EH (cell line): ENCODE results near the gene ALPL.
A peak's percentile ranks its signal among the peaks of the same experiment; 100 is the strongest.
"Not testable (repeated sequence)": the region's sequence is repeated elsewhere in the genome, so short reads cannot be mapped to it uniquely, and the experiment has no call there.

Source experiments
- DNase-seq: peaks from one replicate; pipeline ENCODE4 v3.0.0-alpha.2; 2015; ENCODE audit warnings: low read depth

Gene ALPL

DNA sequence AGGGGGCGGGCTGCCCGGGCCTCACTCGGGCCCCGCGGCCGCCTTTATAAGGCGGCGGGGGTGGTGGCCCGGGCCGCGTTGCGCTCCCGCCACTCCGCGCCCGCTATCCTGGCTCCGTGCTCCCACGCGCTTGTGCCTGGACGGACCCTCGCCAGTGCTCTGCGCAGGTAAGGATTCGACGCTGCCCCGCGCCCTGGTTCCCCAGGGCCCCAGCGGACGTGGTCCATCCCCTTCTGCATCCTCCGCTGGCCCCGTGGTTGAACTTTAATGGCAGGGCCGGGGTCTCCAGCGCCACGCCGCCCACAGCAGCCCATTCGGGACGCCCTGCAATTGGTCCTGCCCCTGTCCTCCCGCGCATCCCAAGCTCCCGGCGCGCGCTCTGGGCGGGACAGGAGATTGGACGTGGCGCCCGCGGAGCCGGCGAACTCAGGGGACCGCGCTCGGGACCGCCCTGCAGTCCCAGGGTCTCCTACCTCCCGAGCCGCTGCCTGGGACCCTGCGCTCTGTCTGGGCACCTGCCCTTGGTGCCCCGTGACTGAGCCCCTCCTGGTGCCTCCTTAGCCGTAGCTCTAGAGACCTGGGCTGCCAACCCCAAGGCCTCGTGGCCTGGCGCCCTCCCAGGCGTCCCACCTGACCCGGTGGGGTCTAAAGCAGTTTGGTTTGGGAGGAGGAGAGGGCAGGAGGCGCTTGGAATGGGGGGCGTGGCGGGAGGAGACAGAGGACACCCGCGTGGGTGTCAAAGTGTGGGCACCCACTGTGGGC is at the start of gene ALPL:
Gene ALPL (plus strand): TSS at position 73 of the 762 bp plus-strand sequence. CDS start 44,659 bp downstream, outside the sequence.
- no peak for DNase-seq

DNA sequence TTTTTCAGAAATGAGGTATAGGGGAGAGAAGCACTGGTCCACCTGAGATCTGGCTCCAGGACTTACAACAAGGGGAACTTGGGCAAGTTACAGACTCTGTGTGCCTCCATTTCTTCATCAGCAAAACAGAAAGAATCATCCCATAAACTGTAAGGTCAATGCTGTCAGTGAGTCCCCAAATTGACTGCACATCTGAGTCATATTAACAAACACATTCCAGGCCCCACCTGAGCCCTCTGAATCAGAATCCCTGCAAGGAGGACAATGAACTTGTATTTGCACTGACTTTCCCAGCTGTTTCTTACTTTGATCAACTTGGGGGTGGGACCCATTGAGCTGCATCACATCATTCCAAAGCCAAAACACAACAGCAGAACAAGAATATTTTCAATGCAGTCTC is 44.1 kb upstream of the ALPL start:
- DNase-seq = not testable (repeated sequence)

DNA sequence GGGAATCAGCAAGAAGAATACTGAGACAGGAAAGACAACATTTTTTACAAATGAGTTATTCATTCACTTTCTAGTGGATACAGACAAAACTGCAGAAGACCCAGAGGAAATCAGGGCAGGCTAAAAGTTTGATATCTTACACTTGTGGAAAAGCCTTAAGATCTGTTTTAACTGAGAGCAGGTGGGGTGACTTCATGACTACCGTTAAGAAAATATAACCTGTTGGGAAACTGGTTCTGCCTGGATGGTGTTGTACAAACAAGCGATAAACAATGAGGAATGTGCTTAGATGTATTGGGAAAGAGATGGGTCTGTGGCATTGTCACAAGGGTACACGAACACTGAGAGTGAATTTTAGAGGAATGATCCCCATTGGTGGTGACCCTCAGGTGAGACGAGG is 41.3 kb upstream of the ALPL start:
- DNase-seq = not testable (repeated sequence)

DNA sequence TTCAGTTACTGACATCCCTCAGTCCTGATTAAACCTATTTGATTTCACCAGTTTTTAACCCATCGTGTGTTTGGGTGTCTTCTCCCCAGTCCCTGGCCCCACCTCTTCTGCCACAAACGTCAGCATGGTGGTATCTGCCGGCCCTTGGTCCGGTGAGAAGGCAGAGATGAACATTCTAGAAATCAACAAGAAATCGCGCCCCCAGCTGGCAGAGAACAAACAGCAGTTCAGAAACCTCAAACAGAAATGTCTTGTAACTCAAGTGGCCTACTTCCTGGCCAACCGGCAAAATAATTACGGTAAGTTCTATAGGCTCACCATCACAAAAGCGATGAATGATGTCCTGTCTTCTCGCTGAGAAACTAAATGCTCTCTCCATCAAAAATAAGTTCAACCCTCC is 40.6 kb upstream of the ALPL start:
- peak; percentile 62 for DNase-seq

DNA sequence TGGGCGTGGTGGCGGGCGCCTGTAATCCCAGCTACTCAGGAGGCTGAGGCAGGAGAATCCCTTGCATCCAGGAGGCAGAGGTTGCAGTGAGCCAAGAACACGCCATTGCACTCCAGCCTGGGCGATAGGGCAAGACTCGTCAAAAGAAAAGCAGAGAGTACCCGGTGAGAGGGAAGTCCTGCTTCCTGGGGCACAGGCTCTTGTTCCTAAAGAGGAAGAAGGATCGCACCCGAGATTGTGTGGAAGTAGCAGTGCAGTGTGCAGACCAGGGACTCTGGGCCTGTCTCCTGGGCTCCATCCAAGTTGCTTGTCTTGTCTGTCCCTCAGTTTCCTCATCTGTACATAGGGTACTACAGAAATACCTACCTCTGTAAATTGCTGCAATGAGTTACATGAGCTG is 39.6 kb upstream of the ALPL start:
- no peak for DNase-seq

DNA sequence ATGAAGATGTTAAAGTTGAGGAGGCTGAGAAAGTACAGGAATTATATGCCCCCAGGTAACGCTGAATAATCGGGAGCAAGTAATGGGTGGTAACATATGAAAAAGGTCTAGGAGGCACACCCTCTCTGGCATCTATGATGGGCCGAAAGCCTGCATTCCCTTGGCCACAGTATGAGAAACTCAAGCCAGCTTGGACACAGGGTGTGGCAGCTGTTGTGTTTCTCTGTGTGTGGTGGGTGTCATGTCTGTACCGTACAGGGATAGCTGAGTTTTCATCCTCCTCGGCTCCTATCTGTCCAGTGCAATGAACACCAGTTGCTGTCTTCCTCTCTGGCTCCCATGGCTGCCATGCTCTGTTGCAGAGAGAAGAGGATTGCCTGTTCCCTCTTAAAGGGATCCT is 36.4 kb upstream of the ALPL start:
- no peak for DNase-seq

DNA sequence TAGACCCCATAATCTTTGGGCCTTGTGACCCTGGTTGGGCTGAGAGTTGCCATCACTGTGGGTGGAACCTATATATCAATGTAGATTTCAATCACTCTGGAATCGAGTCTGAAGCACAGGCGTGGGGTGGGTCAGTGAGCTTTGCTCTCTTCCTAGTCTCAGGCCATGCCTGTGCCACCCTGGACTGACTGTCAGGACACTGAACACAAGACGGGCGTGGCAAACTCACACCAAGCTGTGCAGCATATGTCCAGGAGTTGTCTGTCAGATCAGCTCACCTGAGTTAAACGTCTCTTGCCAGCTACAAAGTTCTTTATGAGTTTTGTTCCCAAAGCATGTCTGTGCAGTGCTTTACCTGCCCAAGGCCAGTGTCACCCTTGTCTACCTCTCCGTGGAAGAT is 30.9 kb upstream of the ALPL start:
- no peak for DNase-seq

DNA sequence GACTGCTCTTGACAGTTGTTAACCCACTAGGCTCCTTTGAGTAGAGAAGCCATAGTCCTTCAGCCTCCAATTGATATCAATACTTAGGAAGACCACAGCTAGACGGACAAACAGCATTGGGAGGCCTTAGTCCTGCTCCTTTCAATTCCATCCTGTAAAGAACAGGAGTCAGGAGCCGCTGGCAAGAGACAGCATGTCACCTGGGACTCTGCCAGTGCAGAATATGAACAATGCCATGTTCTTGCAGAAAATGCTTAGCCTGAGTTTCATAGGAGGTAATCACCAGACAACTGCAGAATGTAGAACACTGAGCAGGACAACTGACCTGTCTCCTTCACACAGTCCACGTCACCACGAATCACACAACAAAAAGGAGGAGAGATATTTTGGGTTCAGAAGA is 25.3 kb upstream of the ALPL start:
- DNase-seq = not testable (repeated sequence)

DNA sequence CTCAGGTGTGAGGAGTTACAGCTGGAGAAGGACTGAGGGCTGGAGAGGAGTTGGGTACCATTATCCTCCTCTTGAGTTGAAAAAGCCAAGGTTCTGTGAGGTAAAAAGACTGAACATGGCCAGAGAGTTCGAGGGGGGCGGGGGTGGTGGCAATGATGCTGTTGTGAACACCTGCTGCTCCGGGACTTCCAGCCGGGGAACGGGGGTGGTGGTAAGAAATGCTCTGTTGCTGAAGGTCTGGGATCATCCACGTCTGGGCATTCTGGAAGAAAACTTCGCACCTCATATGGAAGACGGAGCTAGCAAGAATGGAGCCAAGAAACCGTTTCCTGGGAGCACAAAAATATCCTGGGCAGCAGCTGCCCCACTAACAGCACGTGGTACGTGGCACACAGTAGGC is 20.1 kb upstream of the ALPL start:
- DNase-seq = no peak

DNA sequence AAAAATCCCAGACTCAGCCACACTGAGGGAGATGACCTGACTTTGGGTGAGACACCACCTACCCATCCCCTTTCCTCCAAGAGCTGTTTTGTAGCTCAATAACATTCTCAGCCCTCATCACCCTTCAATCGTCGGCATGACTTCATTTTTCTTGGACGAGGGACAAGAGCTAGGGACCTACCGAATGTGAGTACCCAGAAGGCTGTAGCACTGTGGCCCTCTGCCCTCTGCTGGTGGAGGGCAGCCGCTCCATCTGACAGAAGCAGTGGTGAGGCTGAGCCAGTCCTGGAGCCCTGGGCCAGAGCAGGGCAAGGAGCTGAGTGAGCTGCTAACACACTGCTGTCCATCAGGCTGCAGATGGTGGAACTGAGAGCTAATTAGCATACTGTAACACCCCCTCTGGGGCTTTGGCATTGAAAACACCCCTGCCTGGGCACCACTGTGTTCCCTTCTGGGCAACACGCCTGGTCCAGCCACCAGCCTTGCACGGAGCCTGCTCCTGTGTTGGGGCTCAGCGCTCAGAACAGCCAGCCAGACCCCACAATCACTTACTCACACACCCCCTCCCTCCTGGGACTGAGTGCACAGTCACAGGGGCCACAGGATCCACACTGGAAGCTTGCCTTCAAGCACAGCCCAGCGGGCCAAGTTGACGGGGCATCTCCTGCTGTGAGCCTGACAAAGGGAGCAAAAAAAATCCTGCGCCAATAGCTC is 18.3 kb upstream of the ALPL start:
- DNase-seq = peak; percentile 84

DNA sequence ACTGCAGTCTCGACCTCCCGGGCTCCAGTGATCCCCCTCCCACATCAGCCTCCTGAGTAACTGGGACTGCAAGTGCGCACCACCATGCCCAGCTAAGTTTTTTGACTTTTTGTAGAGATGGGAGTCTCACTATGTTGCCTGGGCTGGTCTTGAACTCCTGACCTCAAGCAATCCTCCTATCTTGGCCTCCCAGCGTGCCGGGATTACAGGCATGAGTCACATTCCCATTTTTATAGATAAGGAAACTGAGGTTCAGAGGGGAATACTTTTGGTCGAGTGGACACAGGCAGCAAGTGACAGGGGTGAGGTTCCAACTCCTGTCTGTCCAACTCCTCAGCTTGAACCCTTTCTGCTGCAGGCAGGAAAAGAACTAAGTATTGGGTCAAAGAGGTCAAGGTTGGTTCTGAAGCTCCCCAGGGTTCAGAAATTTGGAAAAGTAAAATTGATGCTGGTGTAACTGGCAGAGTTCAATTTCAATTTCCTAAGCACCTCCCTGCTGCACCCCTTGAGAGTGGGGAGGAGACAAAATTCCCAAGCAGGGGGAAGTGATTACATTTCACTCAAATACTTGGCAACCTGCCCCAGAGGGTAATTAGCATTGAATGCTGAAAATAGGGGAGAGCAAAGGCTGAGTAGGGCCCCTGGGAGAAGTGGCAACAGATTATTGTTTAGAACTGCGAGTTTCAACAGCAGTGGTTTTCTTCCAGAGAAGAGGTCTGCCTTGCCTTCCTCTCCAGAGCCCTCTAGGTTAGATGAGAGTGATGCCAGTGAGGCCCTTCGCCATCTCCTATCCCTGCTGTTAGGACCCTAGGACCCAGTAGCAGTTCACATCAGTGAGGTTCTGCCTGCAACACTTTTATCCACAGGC is 17.5 kb upstream of the ALPL start:
- peak; percentile 74 for DNase-seq

DNA sequence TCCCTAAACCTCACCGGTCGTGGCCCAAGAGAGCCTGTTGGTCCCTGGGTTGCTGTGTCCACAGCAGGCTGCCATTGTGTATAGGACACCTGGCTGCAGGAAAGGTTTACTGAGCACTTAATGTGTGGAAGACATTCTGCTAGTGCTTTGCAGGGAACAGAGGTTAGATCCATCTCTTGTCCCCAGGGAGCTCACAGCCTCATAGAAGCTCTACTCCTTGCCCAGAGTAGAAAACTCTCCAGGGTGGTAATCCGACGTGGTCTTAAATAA is 16.9 kb upstream of the ALPL start:
- DNase-seq = no peak

DNA sequence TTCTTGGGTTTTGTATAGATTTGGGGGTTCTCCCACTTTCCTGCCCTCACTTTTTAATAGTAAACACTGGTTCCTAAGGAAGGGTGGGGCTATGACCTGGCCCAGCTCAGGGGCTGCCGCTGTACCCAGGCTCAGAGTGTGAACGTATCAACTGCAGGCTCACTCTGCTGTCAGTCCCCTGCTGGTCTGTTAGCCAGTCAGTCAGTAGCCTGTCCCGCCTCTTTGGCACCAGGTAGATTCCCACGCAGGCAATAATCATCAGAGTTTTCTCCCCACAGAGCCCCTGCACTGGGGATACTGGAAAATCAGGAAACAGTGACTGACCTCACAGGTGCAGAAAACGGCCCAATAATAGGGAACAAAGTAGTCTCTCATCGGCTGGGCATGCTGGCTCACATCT is 15.0 kb upstream of the ALPL start:
- DNase-seq = no peak

DNA sequence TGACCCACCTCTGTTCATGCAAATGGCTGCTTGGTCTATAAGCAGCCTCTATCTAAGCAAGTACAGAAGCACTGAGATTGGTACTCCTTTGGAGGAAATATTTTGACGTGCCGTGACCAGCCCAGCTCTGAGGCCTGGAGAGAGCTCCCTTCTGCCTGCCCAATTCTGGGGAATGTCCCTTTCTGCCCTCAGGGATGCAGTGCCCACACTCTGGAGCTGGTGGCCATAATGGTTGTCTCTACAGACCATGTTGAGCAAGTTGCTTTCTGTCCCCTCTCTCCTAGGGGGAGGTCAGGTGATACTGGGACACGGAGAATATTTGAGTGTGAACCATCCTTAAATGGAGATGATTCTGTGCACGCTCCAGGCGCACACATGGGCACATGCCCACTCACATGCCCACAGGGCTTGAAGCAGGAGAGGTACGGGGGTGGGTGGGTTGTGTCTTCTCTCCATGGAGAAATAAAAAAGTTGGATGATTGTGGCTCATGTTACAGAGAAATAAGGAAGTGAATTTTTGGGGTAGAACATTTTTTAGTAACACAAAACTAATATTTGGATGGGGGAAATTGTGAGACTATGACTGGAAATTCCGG is 13.9 kb upstream of the ALPL start:
- DNase-seq = no peak

DNA sequence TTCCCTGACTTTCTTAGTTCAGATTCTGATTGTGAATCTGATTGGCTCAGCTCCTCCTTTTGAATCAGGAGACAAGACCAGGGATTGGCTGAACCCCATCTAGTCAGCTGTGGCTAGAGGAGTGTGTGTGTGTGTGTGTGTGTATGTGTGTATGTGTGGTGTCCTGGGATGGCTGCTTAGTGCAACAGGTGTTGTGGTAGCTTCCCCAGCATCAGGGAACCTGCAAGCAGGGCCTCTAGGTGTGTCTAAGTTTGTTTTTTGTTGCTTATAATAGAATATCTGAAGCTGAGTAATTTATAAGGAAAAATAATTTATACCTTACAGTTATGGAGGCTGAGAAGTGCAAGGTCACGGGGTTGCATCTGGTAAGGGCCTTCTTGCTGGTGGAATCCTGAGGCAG is 13.2 kb upstream of the ALPL start:
- no peak for DNase-seq

DNA sequence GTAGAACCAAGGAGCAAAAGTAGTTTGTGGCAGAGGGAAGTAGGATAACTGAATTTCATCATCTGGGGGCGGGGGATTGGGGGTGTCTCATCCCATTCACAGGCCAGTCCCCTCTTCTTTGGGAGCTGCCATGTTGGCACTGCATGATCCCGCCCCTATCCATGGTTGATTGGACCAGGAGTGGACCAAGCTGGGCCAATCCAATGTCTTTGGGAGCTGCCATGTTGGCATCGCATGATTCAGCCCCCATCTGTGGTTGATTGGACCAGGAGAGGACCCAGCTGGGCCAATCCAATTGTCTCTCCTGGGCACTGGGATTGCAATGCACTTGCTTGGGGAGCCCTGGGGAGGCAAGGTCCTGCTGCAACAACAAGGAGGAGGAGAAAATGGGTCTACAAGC is 12.3 kb upstream of the ALPL start:
- no peak for DNase-seq

DNA sequence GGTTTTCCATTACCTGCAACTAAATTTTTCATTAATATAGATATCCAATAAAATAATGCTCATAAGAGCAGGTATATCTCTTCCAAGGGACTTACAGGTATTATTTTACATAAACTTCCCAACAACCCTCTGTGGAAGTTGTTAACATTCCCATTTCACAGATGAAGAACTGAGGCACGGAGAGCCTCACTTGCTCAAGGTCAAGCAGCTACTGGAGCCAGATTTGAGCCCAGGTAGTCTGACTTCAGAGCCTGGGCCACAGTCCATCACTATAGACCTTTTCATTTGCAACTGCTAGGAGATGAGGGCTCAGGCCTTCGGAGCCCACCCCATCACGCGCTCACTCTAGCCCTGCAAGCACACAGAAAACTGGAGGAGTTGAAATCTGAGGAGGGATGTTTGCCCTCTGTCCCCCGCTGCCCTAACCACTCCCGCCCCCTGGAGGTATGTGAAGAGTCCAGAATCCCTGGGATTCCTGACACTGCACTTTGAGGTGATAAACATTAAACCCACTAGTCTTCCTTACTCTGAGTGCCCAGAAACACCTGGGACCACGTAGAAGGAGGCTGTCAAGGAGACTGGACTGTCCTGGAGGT is 11.7 kb upstream of the ALPL start:
- no peak for DNase-seq

DNA sequence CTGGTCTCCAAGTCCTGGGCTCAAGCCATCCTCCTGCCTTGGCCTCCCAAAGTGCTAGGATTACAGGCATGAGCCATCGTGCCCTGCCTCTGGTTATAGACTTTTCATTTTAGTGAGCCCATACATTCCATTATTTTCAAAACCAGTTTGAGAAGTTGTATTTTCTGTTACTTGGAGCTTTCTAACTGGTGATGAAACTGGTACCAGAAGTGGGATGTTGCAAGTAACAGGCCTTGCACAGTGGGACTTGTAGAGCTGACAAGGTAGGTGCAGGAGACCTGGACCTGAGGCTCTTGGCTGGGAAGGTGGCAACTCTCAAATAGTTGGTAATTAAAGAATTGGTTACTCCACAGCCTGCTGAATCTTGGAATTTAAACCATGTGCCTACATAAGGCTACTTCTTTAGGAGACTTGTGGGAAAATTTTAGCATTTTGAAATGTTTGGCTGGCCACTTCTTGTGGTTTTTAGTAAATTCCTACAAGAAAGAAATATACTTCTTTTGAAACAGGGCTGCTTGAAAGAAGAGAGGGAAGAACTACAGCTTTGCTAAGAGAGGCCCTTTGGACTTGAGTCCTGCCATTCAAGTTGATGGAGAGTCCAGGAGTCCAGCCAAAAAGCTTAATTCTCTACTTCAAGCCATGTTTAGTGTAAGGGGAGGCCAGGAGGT is 9.8 kb upstream of the ALPL start:
- peak; percentile 69 for DNase-seq

DNA sequence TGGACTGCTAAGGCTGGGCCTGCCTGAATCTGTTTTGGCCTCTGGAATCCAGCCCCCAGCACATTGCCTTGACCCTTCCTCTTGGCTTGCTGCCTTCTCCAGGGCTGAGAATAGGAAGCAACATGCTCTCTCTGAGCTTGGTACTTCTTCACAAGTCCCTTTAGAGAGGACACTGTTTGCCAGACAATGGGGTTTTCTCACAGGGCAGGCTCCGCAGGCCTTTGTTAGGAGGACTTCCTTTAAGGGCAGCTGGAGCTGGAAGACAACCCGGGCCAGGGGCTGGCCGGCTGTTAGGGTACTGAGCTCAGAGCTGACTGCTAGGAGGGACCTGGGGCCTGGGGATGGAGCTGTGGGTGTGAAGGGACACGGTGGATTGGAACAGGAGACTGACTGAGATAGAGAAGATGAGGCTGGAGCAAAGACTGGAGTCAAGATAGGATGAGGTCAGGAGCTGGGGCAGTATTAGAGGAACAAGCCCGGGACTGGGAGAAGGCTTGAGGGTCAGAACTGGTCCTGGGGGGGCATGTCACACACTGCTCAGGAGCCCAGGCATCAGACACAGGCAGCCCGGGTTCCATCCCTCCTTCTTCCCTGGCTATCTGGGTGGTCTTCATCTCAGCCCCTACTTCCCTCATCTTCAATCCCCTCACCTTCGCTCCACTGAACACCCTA is 5.4 kb upstream of the ALPL start:
- no peak for DNase-seq

DNA sequence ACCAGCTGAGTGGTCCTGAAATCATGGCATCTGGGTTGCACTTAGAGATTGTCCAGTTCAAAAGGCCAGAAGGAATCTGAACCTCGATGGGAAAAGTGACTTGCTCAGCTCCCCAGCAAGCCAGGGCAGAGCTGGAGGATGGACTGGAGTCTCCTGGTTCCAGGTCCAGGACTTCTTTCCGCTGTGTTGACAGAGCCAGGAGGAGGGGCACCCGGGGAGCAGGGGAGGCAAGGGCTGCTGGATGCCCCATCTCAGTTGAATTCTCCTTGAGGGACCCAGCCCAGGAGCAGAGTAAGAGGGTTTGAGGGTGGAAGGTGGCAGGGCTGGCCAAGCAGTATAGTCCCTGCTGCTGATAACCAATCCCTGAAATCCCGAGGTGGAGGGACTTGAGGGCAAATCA is 2.4 kb upstream of the ALPL start:
- no peak for DNase-seq
